ENCODE data around the gene ITIH6. TPM values are rescaled to one million over a fixed set of nuclear protein-coding genes. Genes with fewer than 3 reads are reported as not detected.
"Not testable (repeated sequence)": the region's sequence is repeated elsewhere in the genome, so short reads cannot be mapped to it uniquely, and the experiment has no call there.

Gene ITIH6
- total RNA-seq, 2 experiments from 2014 or later: not detected

DNA sequence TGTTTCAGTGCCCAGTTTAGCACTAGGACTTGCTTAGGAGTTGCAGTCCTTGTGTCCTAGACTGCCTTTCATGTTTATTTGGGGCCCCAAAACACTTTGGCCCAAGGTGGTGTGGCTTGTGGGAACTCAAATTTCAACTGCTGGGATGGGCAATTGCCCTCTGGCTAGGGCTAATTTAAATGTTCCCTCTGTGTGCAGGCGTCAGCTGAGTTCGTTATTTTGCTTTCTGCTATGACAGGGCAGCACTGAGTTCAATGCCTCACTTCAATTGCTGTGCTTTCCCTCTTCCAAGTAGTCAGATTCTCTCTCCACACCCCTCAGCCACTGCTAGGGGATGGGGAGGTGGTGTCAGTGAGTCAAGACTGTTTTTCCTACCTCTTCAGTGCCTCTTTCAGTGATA is 51.1 kb downstream of the ITIH6 start:
- no peak for DNase-seq (ENCODE audit: low spot score)
- no peaks in the 10 kb centered on the region for H3K36me3 ChIP-seq (ENCODE audit: insufficient read depth, low read length)
- ChIA-PET POLR2A (no interaction called here), CTCF (ENCODE audit: unreplicated experiment) (no interaction called here)
- H3K27ac ChIP-seq (ENCODE audit: low read depth, low read length, poor library complexity, severe bottlenecking): no peak overlapping the region
- H4K20me1 ChIP-seq (ENCODE audit: insufficient read depth, low read length): no peaks in the 10 kb centered on the region
- intact Hi-C loops (cut with micrococcal nuclease; ENCODE audit: unreplicated experiment): no loop called here
- H3K9me3 ChIP-seq (ENCODE audit: low read length): no peaks in the 10 kb centered on the region
- H3K4me2 ChIP-seq (ENCODE audit: low read length): no peak overlapping the region
- no peak for TF ChIP-seq EZH2phosphoT487 (IDR thresholded peaks at IDR 0.05; ENCODE audit: borderline replicate concordance, low read depth, low read length)
- no peak for TF ChIP-seq CTCF (conservative IDR thresholded peaks at IDR 0.05; ENCODE audit: low read length)
- H3K4me1 ChIP-seq (ENCODE audit: insufficient read depth, low read length, poor library complexity, severe bottlenecking): no peaks in the 10 kb centered on the region
- H2AFZ ChIP-seq (ENCODE audit: low read length): no peak overlapping the region
- H3K9me2 ChIP-seq (ENCODE audit: insufficient read depth, low read length): no peaks in the 10 kb centered on the region
- no TSS peak for BruUV-seq (replicated peaks)
- no peak overlapping the region for H3K4me3 ChIP-seq (ENCODE audit: low read depth, low read length, poor library complexity, severe bottlenecking)
- no peaks in the 10 kb centered on the region for H3K79me2 ChIP-seq (ENCODE audit: insufficient read depth, low read depth, low read length)

DNA sequence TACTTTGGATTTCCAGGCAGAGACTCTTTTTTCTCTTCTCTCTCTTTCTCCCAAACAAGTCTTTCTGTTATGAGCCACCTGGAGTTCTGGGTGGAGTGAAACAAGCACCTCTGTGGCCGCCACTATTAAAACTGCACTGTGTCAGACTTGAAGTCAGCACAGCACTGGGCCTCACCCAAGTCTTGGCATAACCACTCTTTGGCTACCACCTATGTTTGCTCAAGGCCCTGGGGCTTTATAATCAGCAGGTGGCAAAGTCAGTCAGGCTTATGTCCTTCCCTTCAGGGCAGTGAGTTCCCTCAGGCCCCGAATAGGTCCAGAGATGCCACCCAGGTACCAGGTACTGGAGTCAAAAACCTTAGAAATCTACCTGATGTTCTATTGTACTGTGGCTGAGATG is 52.4 kb downstream of the ITIH6 start:
- H3K9me3 ChIP-seq (ENCODE audit: low read length): no peaks in the 10 kb centered on the region
- no peaks in the 10 kb centered on the region for H3K4me1 ChIP-seq (ENCODE audit: insufficient read depth, low read length, poor library complexity, severe bottlenecking)
- POLR2A ChIA-PET: no interaction called here
- intact Hi-C loops (cut with micrococcal nuclease; ENCODE audit: unreplicated experiment): no loop called here
- H3K36me3 ChIP-seq (ENCODE audit: insufficient read depth, low read length): no peaks in the 10 kb centered on the region
- no peak overlapping the region for H2AFZ ChIP-seq (ENCODE audit: low read length)
- CTCF ChIA-PET (ENCODE audit: unreplicated experiment): no interaction called here
- no peaks in the 10 kb centered on the region for H4K20me1 ChIP-seq (ENCODE audit: insufficient read depth, low read length)
- H3K4me2 ChIP-seq (ENCODE audit: low read length): no peak overlapping the region
- no peaks in the 10 kb centered on the region for H3K9me2 ChIP-seq (ENCODE audit: insufficient read depth, low read length)
- no peak overlapping the region for H3K4me3 ChIP-seq (ENCODE audit: low read depth, low read length, poor library complexity, severe bottlenecking)
- no peaks in the 10 kb centered on the region for H3K79me2 ChIP-seq (ENCODE audit: insufficient read depth, low read depth, low read length)
- TF ChIP-seq CTCF (conservative IDR thresholded peaks at IDR 0.05; ENCODE audit: low read length) (no peak), EZH2phosphoT487 (IDR thresholded peaks at IDR 0.05; ENCODE audit: borderline replicate concordance, low read depth, low read length) (no peak)
- H3K27ac ChIP-seq (ENCODE audit: low read depth, low read length, poor library complexity, severe bottlenecking): no peak overlapping the region
- no peak for DNase-seq (ENCODE audit: low spot score)
- no TSS peak for BruUV-seq (replicated peaks)

- intact Hi-C loops (cut with micrococcal nuclease; ENCODE audit: unreplicated experiment); H3K36me3 ChIP-seq (ENCODE audit: insufficient read depth, low read length); H3K9me3 ChIP-seq (ENCODE audit: low read length); DNase-seq (ENCODE audit: low spot score); CTCF ChIA-PET (ENCODE audit: unreplicated experiment); H3K27ac ChIP-seq (ENCODE audit: low read depth, low read length, poor library complexity, severe bottlenecking); H3K79me2 ChIP-seq (ENCODE audit: insufficient read depth, low read depth, low read length); H3K4me2 ChIP-seq (ENCODE audit: low read length); BruUV-seq (replicated peaks); H3K9me2 ChIP-seq (ENCODE audit: insufficient read depth, low read length); H4K20me1 ChIP-seq (ENCODE audit: insufficient read depth, low read length); H3K4me1 ChIP-seq (ENCODE audit: insufficient read depth, low read length, poor library complexity, severe bottlenecking); H3K4me3 ChIP-seq (ENCODE audit: low read depth, low read length, poor library complexity, severe bottlenecking); H2AFZ ChIP-seq (ENCODE audit: low read length); POLR2A ChIA-PET: not testable (repeated sequence)
These were observed 59.5 kb downstream of the ITIH6 start for GRCh38 chrX:54738567-54738966.

DNA sequence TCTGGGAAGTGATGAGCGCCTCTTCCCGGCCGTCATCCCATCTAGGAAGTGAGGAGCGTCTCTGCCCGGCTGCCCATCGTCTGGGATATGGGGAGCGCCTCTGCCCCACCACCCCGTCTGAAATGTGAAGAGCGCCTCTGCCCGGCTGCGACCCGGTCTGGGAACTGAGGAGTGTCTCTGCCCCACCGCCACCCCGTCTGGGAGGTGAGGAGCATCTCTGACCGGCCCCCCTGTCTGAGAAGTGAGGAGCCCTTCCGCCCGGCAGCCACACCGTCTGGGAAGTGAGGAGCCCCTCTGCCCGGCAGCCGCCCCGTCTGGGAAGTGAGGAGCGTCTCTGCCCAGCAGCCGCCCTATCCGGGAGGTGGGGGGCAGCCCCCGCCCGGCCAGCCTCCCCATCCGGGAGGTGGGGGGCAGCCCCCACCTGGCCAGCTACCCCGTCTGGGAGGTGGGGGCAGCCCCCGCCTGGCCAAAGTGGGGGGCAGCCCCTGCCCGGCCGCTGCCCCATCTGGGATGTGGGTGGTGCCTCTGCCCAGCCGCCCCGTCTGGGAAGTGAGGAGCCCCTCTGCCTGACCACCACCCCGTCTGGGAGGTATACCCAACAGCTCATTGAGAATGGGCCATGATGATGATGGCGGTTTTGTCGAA is 61.6 kb downstream of the ITIH6 start:
- H3K4me3 ChIP-seq (ENCODE audit: low read depth, low read length, poor library complexity, severe bottlenecking); H3K36me3 ChIP-seq (ENCODE audit: insufficient read depth, low read length); intact Hi-C loops (cut with micrococcal nuclease; ENCODE audit: unreplicated experiment); BruUV-seq (replicated peaks); H3K9me2 ChIP-seq (ENCODE audit: insufficient read depth, low read length); H3K79me2 ChIP-seq (ENCODE audit: insufficient read depth, low read depth, low read length); H3K4me1 ChIP-seq (ENCODE audit: insufficient read depth, low read length, poor library complexity, severe bottlenecking); H3K27ac ChIP-seq (ENCODE audit: low read depth, low read length, poor library complexity, severe bottlenecking); H3K9me3 ChIP-seq (ENCODE audit: low read length); CTCF ChIA-PET (ENCODE audit: unreplicated experiment); H3K4me2 ChIP-seq (ENCODE audit: low read length); H2AFZ ChIP-seq (ENCODE audit: low read length); DNase-seq (ENCODE audit: low spot score); H4K20me1 ChIP-seq (ENCODE audit: insufficient read depth, low read length); POLR2A ChIA-PET: not testable (repeated sequence)

All from OCI-LY7 (cell line).